Measurements from ENCODE around the gene WDR20. TPM values are rescaled to one million over a fixed set of nuclear protein-coding genes. Genes with fewer than 3 reads are reported as not detected.

Gene WDR20
- total and polyA plus RNA-seq, 2 donors (not counting 1 experiment from before 2014, with no cell fraction given): 12.4 to 64.0 TPM

GRCh38 chr14:102159841-102160240, 20.1 kb downstream of the WDR20 start:
- Histone ChIP-seq H3K4me3 (ENCODE audit: control extremely low read depth in 1 of 5, extremely low read depth in 1 of 5, insufficient read depth in 1 of 5, low read depth in 2 of 5, low read length in 4 of 5) (no peak overlapping the region), H3K4me1 (ENCODE audit: control insufficient read depth in 2 of 2, insufficient read depth in 2 of 2, low read length in 2 of 2) (peaks cover 6 to 7% of the 10 kb centered on the region in 2 donors), H3K9me3 (ENCODE audit: control extremely low read depth in 1 of 3, control insufficient read depth in 2 of 3, insufficient read depth in 1 of 3, low read length in 2 of 3) (no peaks in the 10 kb centered on the region), H3K27me3 (replicated peaks in 1 of 4; ENCODE audit: control extremely low read depth in 1 of 4, control insufficient read depth in 3 of 4, insufficient read depth in 4 of 4, low read length in 3 of 4) (no peaks in the 10 kb centered on the region), H2AFZ (ENCODE audit: insufficient read depth, low read depth, low read length, poor library complexity, severe bottlenecking) (no peak overlapping the region), H3K4me2 (replicated peaks; ENCODE audit: low read depth, low read length, poor library complexity, severe bottlenecking) (no peak overlapping the region), H3K36me3 (replicated peaks in 1 of 2; ENCODE audit: control extremely low read depth in 1 of 2, control insufficient read depth in 1 of 2, extremely low read depth in 1 of 2, insufficient read depth in 2 of 2, low read length in 1 of 2) (peaks cover 13 to 14% of the 10 kb centered on the region in 2 experiments), H3K79me2 (ENCODE audit: control insufficient read depth, insufficient read depth, low read length) (peaks cover 99% of the 10 kb centered on the region), H3K27ac (ENCODE audit: low read length in 2 of 2) (no peak overlapping the region), H3K9ac (ENCODE audit: low read length) (no peak overlapping the region), H4K20me1 (ENCODE audit: control insufficient read depth, insufficient read depth, low read length, poor library complexity, severe bottlenecking) (peaks cover 85% of the 10 kb centered on the region)
- no peak overlapping the region for H3K4me3 Mint-ChIP-seq
- H3K27ac Mint-ChIP-seq: no peak overlapping the region
- no peak for TF ChIP-seq EZH2 (IDR thresholded peaks at IDR 0.05; ENCODE audit: borderline replicate concordance, insufficient read depth, low read depth, low read length, poor library complexity, severe bottlenecking)
- no peak for TF ChIP-seq CTCF (IDR thresholded peaks at IDR 0.05)
- POLR2A ChIA-PET: no interaction called here
- no peak for DNase-seq
- no peaks in the 10 kb centered on the region for H3K27me3 Mint-ChIP-seq
- WGBS (ENCODE audit: insufficient coverage): no CpG with 5 or more reads among the region's 4 CpGs
- CTCF ChIA-PET: interaction anchor here (0.6 to 0.9 kb wide), 2 partner anchors 63 to 210 kb away, joined by 3 to 7 read pairs; no protein-coding TSS in a partner anchor
- intact Hi-C loops (cut with micrococcal nuclease): no loop called here
- H3K4me1 Mint-ChIP-seq: peaks cover 47% of the 10 kb centered on the region
- ATAC-seq (ENCODE audit: low read depth): no peak
- H3K9me3 Mint-ChIP-seq (ENCODE audit: insufficient read depth): no peaks in the 10 kb centered on the region

GRCh38 chr14:102162487-102162886, 22.8 kb downstream of the WDR20 start:
- no peak for DNase-seq
- intact Hi-C loops (cut with micrococcal nuclease): no loop called here
- no peaks in the 10 kb centered on the region for H3K9me3 ChIP-seq (ENCODE audit: control extremely low read depth in 1 of 3, control insufficient read depth in 2 of 3, insufficient read depth in 1 of 3, low read length in 2 of 3)
- H3K27ac ChIP-seq (ENCODE audit: low read length in 2 of 2): no peak overlapping the region
- WGBS (ENCODE audit: insufficient coverage): 100% methylated on average over 4 of the region's 4 CpGs
- no peak overlapping the region for H3K9ac ChIP-seq (ENCODE audit: low read length)
- H3K4me1 Mint-ChIP-seq: peaks cover 51% of the 10 kb centered on the region
- H2AFZ ChIP-seq (ENCODE audit: insufficient read depth, low read depth, low read length, poor library complexity, severe bottlenecking): no peak overlapping the region
- H3K4me2 ChIP-seq (replicated peaks; ENCODE audit: low read depth, low read length, poor library complexity, severe bottlenecking): no peak overlapping the region
- H3K79me2 ChIP-seq (ENCODE audit: control insufficient read depth, insufficient read depth, low read length): peaks cover 99% of the 10 kb centered on the region
- ChIA-PET CTCF (interaction anchor here (1.5 kb wide), 1 partner anchor 66 kb away, joined by 4 read pairs; no protein-coding TSS in a partner anchor), POLR2A (no interaction called here)
- H3K27ac Mint-ChIP-seq: no peak overlapping the region
- peaks cover 8 to 15% of the 10 kb centered on the region in 2 experiments for H3K36me3 ChIP-seq (replicated peaks in 1 of 2; ENCODE audit: control extremely low read depth in 1 of 2, control insufficient read depth in 1 of 2, extremely low read depth in 1 of 2, insufficient read depth in 2 of 2, low read length in 1 of 2)
- H3K27me3 ChIP-seq (replicated peaks in 1 of 4; ENCODE audit: control extremely low read depth in 1 of 4, control insufficient read depth in 3 of 4, insufficient read depth in 4 of 4, low read length in 3 of 4): no peaks in the 10 kb centered on the region
- no peaks in the 10 kb centered on the region for H3K9me3 Mint-ChIP-seq (ENCODE audit: insufficient read depth)
- TF ChIP-seq EZH2 (IDR thresholded peaks at IDR 0.05; ENCODE audit: borderline replicate concordance, insufficient read depth, low read depth, low read length, poor library complexity, severe bottlenecking) (no peak), CTCF (IDR thresholded peaks at IDR 0.05) (no peak)
- H3K4me3 ChIP-seq (ENCODE audit: control extremely low read depth in 1 of 5, extremely low read depth in 1 of 5, insufficient read depth in 1 of 5, low read depth in 2 of 5, low read length in 4 of 5): no peak overlapping the region
- H4K20me1 ChIP-seq (ENCODE audit: control insufficient read depth, insufficient read depth, low read length, poor library complexity, severe bottlenecking): peaks cover 76% of the 10 kb centered on the region
- peaks cover 6 to 7% of the 10 kb centered on the region in 2 donors for H3K4me1 ChIP-seq (ENCODE audit: control insufficient read depth in 2 of 2, insufficient read depth in 2 of 2, low read length in 2 of 2)
- no peaks in the 10 kb centered on the region for H3K27me3 Mint-ChIP-seq
- no peak for ATAC-seq (ENCODE audit: low read depth)
- H3K4me3 Mint-ChIP-seq: no peak overlapping the region
